ENCODE measurements around the gene RANBP10.
"Not testable (repeated sequence)": the region's sequence is repeated elsewhere in the genome, so short reads cannot be mapped to it uniquely, and the experiment has no call there.

The RANBP10 gene

GRCh38 chr16:67843343-67843765 is 37.0 kb upstream of the RANBP10 start:
- Histone ChIP-seq H3K4me1 (ENCODE audit: control insufficient read depth in 5 of 5, insufficient read depth in 5 of 5, low read length in 5 of 5) (peaks cover 22 to 60% (median 58%) of the 10 kb centered on the region in 5 donors), H3K27me3 (ENCODE audit: control insufficient read depth in 5 of 5, insufficient read depth in 4 of 5, low read length in 5 of 5) (no peaks in the 10 kb centered on the region), H3K4me3 (ENCODE audit: low read depth in 1 of 5, low read length in 5 of 5) (peak overlapping the region; percentile 75 to 97 (median 86)), H3K9ac (ENCODE audit: low read length in 5 of 5) (peak overlapping the region; percentile 62 to 86 (median 79)), H3K27ac (ENCODE audit: low read depth, low read length) (peak overlapping the region; percentile 97), H3K36me3 (ENCODE audit: control insufficient read depth in 5 of 5, insufficient read depth in 5 of 5, low read length in 5 of 5) (peaks cover 0 to 2% (median 0%) of the 10 kb centered on the region in 5 donors), H3K9me3 (ENCODE audit: control insufficient read depth in 5 of 5, low read length in 5 of 5) (no peaks in the 10 kb centered on the region)

- peaks cover 0 to 2% (median 0%) of the 10 kb centered on the region in 5 donors for H3K36me3 ChIP-seq (ENCODE audit: control insufficient read depth in 5 of 5, insufficient read depth in 5 of 5, low read length in 5 of 5)
- H3K27ac ChIP-seq (ENCODE audit: low read depth, low read length), result peak overlapping the region; percentile 97
- no peaks in the 10 kb centered on the region for H3K9me3 ChIP-seq (ENCODE audit: control insufficient read depth in 5 of 5, low read length in 5 of 5)
- peak overlapping the region; percentile 75 to 97 (median 86) for H3K4me3 ChIP-seq (ENCODE audit: low read depth in 1 of 5, low read length in 5 of 5)
- H3K27me3 ChIP-seq (ENCODE audit: control insufficient read depth in 5 of 5, insufficient read depth in 4 of 5, low read length in 5 of 5), result no peaks in the 10 kb centered on the region
- H3K4me1 ChIP-seq (ENCODE audit: control insufficient read depth in 5 of 5, insufficient read depth in 5 of 5, low read length in 5 of 5), result peaks cover 20 to 54% (median 52%) of the 10 kb centered on the region in 5 donors
- peak overlapping the region; percentile 70 to 94 (median 81) for H3K9ac ChIP-seq (ENCODE audit: low read length in 5 of 5)
Observed at GRCh38 chr16:67842509-67843342, 36.4 kb upstream of the RANBP10 start.

- H3K27ac ChIP-seq (ENCODE audit: low read depth, low read length), result peak within 1 kb of the TSS; percentile 97
- H3K4me3 ChIP-seq (ENCODE audit: low read depth in 1 of 5, low read length in 5 of 5), result peak within 1 kb of the TSS; percentile 75 to 97 (median 86)
- peaks cover 20 to 48% (median 46%) of the 10 kb centered on the region in 5 donors for H3K4me1 ChIP-seq (ENCODE audit: control insufficient read depth in 5 of 5, insufficient read depth in 5 of 5, low read length in 5 of 5)
- H3K9ac ChIP-seq (ENCODE audit: low read length in 5 of 5), result peak within 1 kb of the TSS; percentile 81 to 96 (median 90)
- peaks cover 0 to 2% (median 0%) of the 10 kb centered on the region in 5 donors for H3K36me3 ChIP-seq (ENCODE audit: control insufficient read depth in 5 of 5, insufficient read depth in 5 of 5, low read length in 5 of 5)
- H3K9me3 ChIP-seq (ENCODE audit: control insufficient read depth in 5 of 5, low read length in 5 of 5), result no peaks in the 10 kb centered on the region
- H3K27me3 ChIP-seq (ENCODE audit: control insufficient read depth in 5 of 5, insufficient read depth in 4 of 5, low read length in 5 of 5), result no peaks in the 10 kb centered on the region
Observed at GRCh38 chr16:67841816-67842508, 35.6 kb upstream of the RANBP10 start, which contains the start of gene THAP11. TSS of gene THAP11 (plus strand) at chr16:67842320. CDS start at chr16:67842555, 235 bp downstream.

- Histone ChIP-seq H3K4me3 (ENCODE audit: low read depth in 1 of 5, low read length in 5 of 5) (peak overlapping the region; percentile 67 to 97 (median 82)), H3K27me3 (ENCODE audit: control insufficient read depth in 5 of 5, insufficient read depth in 4 of 5, low read length in 5 of 5) (no peaks in the 10 kb centered on the region), H3K4me1 (ENCODE audit: control insufficient read depth in 5 of 5, insufficient read depth in 5 of 5, low read length in 5 of 5) (peaks cover 20 to 46% (median 45%) of the 10 kb centered on the region in 5 donors), H3K27ac (ENCODE audit: low read depth, low read length) (peak overlapping the region; percentile 97), H3K9ac (ENCODE audit: low read length in 5 of 5) (peak overlapping the region in 4 of 5 donors; percentile 86 to 96 (median 92)), H3K36me3 (ENCODE audit: control insufficient read depth in 5 of 5, insufficient read depth in 5 of 5, low read length in 5 of 5) (peaks cover 0 to 2% (median 0%) of the 10 kb centered on the region in 5 donors), H3K9me3 (ENCODE audit: control insufficient read depth in 5 of 5, low read length in 5 of 5) (no peaks in the 10 kb centered on the region)
Observed at GRCh38 chr16:67841198-67841815, 34.9 kb upstream of the RANBP10 start.

GRCh38 chr16:67837811-67838210 is 31.5 kb upstream of the RANBP10 start:
- H3K27me3 ChIP-seq (ENCODE audit: control insufficient read depth in 5 of 5, insufficient read depth in 4 of 5, low read length in 5 of 5), result no peaks in the 10 kb centered on the region
- no peaks in the 10 kb centered on the region for H3K36me3 ChIP-seq (ENCODE audit: control insufficient read depth in 5 of 5, insufficient read depth in 5 of 5, low read length in 5 of 5)
- H3K4me1 ChIP-seq (ENCODE audit: control insufficient read depth in 5 of 5, insufficient read depth in 5 of 5, low read length in 5 of 5), result peaks cover 7 to 26% (median 22%) of the 10 kb centered on the region in 5 donors
- H3K9me3 ChIP-seq (ENCODE audit: control insufficient read depth in 5 of 5, low read length in 5 of 5), result no peaks in the 10 kb centered on the region
- no peak overlapping the region for H3K27ac ChIP-seq (ENCODE audit: low read depth, low read length)
- H3K9ac ChIP-seq (ENCODE audit: low read length in 5 of 5), result no peak overlapping the region
- no peak overlapping the region for H3K4me3 ChIP-seq (ENCODE audit: low read depth in 1 of 5, low read length in 5 of 5)

- H3K4me1 ChIP-seq (ENCODE audit: control insufficient read depth in 5 of 5, insufficient read depth in 5 of 5, low read length in 5 of 5), result peaks cover 7 to 27% (median 25%) of the 10 kb centered on the region in 5 donors
- H3K27ac ChIP-seq (ENCODE audit: low read depth, low read length); H3K9ac ChIP-seq (ENCODE audit: low read length in 5 of 5); H3K9me3 ChIP-seq (ENCODE audit: control insufficient read depth in 5 of 5, low read length in 5 of 5); H3K4me3 ChIP-seq (ENCODE audit: low read depth in 1 of 5, low read length in 5 of 5); H3K36me3 ChIP-seq (ENCODE audit: control insufficient read depth in 5 of 5, insufficient read depth in 5 of 5, low read length in 5 of 5); H3K27me3 ChIP-seq (ENCODE audit: control insufficient read depth in 5 of 5, insufficient read depth in 4 of 5, low read length in 5 of 5): not testable (repeated sequence)
Observed at GRCh38 chr16:67837190-67837589, 30.8 kb upstream of the RANBP10 start.

GRCh38 chr16:67834242-67834614 is 27.9 kb upstream of the RANBP10 start:
- H3K27ac ChIP-seq (ENCODE audit: low read depth, low read length), result no peak overlapping the region
- peak overlapping the region; percentile 71 to 84 (median 80) for H3K4me3 ChIP-seq (ENCODE audit: low read depth in 1 of 5, low read length in 5 of 5)
- peaks cover 0 to 31% (median 30%) of the 10 kb centered on the region in 5 donors for H3K36me3 ChIP-seq (ENCODE audit: control insufficient read depth in 5 of 5, insufficient read depth in 5 of 5, low read length in 5 of 5)
- H3K4me1 ChIP-seq (ENCODE audit: control insufficient read depth in 5 of 5, insufficient read depth in 5 of 5, low read length in 5 of 5), result peaks cover 4 to 22% (median 18%) of the 10 kb centered on the region in 5 donors
- H3K27me3 ChIP-seq (ENCODE audit: control insufficient read depth in 5 of 5, insufficient read depth in 4 of 5, low read length in 5 of 5), result no peaks in the 10 kb centered on the region
- no peaks in the 10 kb centered on the region for H3K9me3 ChIP-seq (ENCODE audit: control insufficient read depth in 5 of 5, low read length in 5 of 5)
- peak overlapping the region in 2 of 5 donors; percentile 88 to 93 for H3K9ac ChIP-seq (ENCODE audit: low read length in 5 of 5)

- Histone ChIP-seq H3K4me3 (ENCODE audit: low read depth in 1 of 5, low read length in 5 of 5) (peak overlapping the region; percentile 71 to 88 (median 80)), H3K27me3 (ENCODE audit: control insufficient read depth in 5 of 5, insufficient read depth in 4 of 5, low read length in 5 of 5) (no peaks in the 10 kb centered on the region), H3K9ac (ENCODE audit: low read length in 5 of 5) (peak overlapping the region; percentile 78 to 93 (median 91)), H3K27ac (ENCODE audit: low read depth, low read length) (peak overlapping the region; percentile 70), H3K9me3 (ENCODE audit: control insufficient read depth in 5 of 5, low read length in 5 of 5) (no peaks in the 10 kb centered on the region), H3K36me3 (ENCODE audit: control insufficient read depth in 5 of 5, insufficient read depth in 5 of 5, low read length in 5 of 5) (peaks cover 0 to 37% (median 36%) of the 10 kb centered on the region in 5 donors), H3K4me1 (ENCODE audit: control insufficient read depth in 5 of 5, insufficient read depth in 5 of 5, low read length in 5 of 5) (peaks cover 4 to 22% (median 18%) of the 10 kb centered on the region in 5 donors)
Observed at GRCh38 chr16:67833415-67834241, 27.3 kb upstream of the RANBP10 start.

GRCh38 chr16:67833030-67833414 is 26.7 kb upstream of the RANBP10 start:
- Histone ChIP-seq H3K9ac (ENCODE audit: low read length in 5 of 5) (peak overlapping the region; percentile 78 to 93 (median 91)), H3K27ac (ENCODE audit: low read depth, low read length) (peak overlapping the region; percentile 70), H3K9me3 (ENCODE audit: control insufficient read depth in 5 of 5, low read length in 5 of 5) (no peaks in the 10 kb centered on the region), H3K4me3 (ENCODE audit: low read depth in 1 of 5, low read length in 5 of 5) (peak overlapping the region; percentile 71 to 88 (median 80)), H3K4me1 (ENCODE audit: control insufficient read depth in 5 of 5, insufficient read depth in 5 of 5, low read length in 5 of 5) (peaks cover 4 to 22% (median 18%) of the 10 kb centered on the region in 5 donors), H3K27me3 (ENCODE audit: control insufficient read depth in 5 of 5, insufficient read depth in 4 of 5, low read length in 5 of 5) (no peaks in the 10 kb centered on the region), H3K36me3 (ENCODE audit: control insufficient read depth in 5 of 5, insufficient read depth in 5 of 5, low read length in 5 of 5) (peaks cover 0 to 43% (median 43%) of the 10 kb centered on the region in 5 donors)

Data from subcutaneous abdominal adipose tissue (tissue), 5 donors.